Myocyte (in vitro differentiated cells): ENCODE data around the gene FANCC. TPM values are rescaled to one million over a fixed set of nuclear protein-coding genes. Genes with fewer than 3 reads are reported as not detected.

Experiments
- DNase-seq: peaks from one replicate; pipeline ENCODE4 v3.0.0-alpha.2; 2012; ENCODE audit warnings: low read depth
- total RNA-seq: library from RNA; depleted of rRNA; stranded (reverse); fragments of >200 nt; gene quantifications from 2 replicates; pipeline ENCODE4 v1.2.3, GENCODE V29; 2014

Gene FANCC
- total RNA-seq, 1 donor from 2014 or later = 11.8 TPM

GRCh38 chr9:95088421-95089161 is 228.9 kb downstream of the FANCC start:
- peak; percentile 81 for DNase-seq

GRCh38 chr9:95087659-95088242 is 229.8 kb downstream of the FANCC start:
- DNase-seq = peak; percentile 35

GRCh38 chr9:95086564-95086955 is 230.9 kb downstream of the FANCC start:
- no peak for DNase-seq

- DNase-seq = no peak
Measured at GRCh38 chr9:95085861-95086563, 231.5 kb downstream of the FANCC start.

GRCh38 chr9:95085036-95085770 is 232.3 kb downstream of the FANCC start:
- DNase-seq = peak; percentile 86

- no peak for DNase-seq
Measured at GRCh38 chr9:95084254-95084934, 233.1 kb downstream of the FANCC start.

GRCh38 chr9:95083086-95083768 is 234.3 kb downstream of the FANCC start:
- no peak for DNase-seq

- no peak for DNase-seq
Measured at GRCh38 chr9:95082401-95083084, 235.0 kb downstream of the FANCC start.

- no peak for DNase-seq
Measured at GRCh38 chr9:95081998-95082397, 235.5 kb downstream of the FANCC start.

GRCh38 chr9:95080961-95081647 is 236.4 kb downstream of the FANCC start:
- DNase-seq = no peak

- no peak for DNase-seq
Measured at GRCh38 chr9:95079461-95079860, 238.0 kb downstream of the FANCC start.

GRCh38 chr9:95078939-95079338 is 238.6 kb downstream of the FANCC start:
- peak; percentile 56 for DNase-seq

- DNase-seq = peak; percentile 61
Measured at GRCh38 chr9:95078511-95078910, 239.0 kb downstream of the FANCC start.

- DNase-seq = no peak
Measured at GRCh38 chr9:95077766-95078370, 239.6 kb downstream of the FANCC start.

GRCh38 chr9:95077053-95077765 is 240.3 kb downstream of the FANCC start:
- peak; percentile 57 for DNase-seq

- DNase-seq = no peak
Measured at GRCh38 chr9:95076696-95077052, 240.8 kb downstream of the FANCC start.

- no peak for DNase-seq
Measured at GRCh38 chr9:95075700-95076099, 241.8 kb downstream of the FANCC start.

GRCh38 chr9:95074632-95075031 is 242.9 kb downstream of the FANCC start:
- peak; percentile 61 for DNase-seq
